ENCODE data around the gene RIPOR3.
A peak's percentile ranks its signal among the peaks of the same experiment; 100 is the strongest.
"Not testable (repeated sequence)": the region's sequence is repeated elsewhere in the genome, so short reads cannot be mapped to it uniquely, and the experiment has no call there.

The RIPOR3 gene

DNA sequence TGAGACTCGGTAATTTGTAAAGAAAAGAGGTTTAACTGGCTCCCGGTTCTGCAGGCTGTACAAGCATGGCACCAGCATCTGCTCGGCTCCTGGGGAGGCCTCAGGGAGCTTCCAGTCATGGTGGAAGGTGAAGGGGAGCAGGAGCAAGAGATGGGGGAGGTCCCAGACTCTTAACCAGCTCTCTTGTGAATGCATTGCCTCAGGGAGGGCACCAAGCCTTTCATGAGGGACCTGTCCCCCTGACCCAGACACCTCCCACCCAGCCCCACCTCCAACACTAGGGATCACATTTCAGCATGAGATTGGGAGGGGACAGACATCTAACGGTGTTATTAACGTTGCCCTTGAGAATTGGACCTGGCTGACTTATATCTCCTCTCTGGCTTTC, 112.6 kb downstream of the RIPOR3 start:
- no peak for DNase-seq

- no peak for DNase-seq
These were observed 113.1 kb downstream of the RIPOR3 start for GRCh38 chr20:50578061-50578777.

DNA sequence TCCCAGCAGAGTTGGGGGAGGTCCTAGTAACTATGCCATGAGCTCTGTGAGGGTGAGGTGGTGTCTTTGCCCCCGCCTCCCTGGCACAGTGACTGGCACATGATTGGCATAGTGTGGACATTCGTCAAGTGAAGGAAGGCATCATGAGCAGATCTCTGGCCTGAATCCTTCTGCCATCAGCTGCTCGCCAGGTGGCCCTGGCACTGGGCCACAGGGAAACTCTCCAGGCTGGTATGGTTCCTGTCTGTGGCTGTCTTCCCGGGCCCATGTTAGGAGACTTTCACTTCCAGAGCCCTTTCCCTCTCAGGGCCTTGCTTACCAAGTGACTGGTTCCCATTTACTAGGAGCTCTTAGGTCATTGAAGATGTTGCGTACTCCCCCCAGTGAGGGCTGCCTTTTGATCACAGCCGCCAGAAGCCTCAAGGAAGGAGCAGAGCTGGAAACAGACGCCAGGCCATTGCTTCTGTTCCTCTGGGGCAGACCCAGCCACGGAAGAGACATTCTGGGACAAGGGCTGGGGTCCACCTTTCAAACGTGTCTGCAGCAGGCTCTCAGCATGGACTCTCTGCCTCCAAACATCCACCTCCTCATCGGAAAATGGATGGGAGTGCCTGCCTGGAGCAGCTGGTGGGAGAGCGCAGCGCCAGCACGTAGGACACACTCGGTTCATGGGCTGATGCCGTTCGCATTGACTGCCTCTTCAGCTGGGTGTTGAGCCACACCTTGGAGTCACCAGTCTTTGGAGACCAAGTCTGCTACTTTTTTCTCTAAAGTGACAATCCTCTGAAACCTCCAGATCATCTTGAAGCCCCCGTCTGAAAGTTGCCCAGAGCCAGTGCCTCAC, 113.9 kb downstream of the RIPOR3 start:
- peak in 7 of 58 donors; percentile 10 to 50 (median 34) for DNase-seq

DNA sequence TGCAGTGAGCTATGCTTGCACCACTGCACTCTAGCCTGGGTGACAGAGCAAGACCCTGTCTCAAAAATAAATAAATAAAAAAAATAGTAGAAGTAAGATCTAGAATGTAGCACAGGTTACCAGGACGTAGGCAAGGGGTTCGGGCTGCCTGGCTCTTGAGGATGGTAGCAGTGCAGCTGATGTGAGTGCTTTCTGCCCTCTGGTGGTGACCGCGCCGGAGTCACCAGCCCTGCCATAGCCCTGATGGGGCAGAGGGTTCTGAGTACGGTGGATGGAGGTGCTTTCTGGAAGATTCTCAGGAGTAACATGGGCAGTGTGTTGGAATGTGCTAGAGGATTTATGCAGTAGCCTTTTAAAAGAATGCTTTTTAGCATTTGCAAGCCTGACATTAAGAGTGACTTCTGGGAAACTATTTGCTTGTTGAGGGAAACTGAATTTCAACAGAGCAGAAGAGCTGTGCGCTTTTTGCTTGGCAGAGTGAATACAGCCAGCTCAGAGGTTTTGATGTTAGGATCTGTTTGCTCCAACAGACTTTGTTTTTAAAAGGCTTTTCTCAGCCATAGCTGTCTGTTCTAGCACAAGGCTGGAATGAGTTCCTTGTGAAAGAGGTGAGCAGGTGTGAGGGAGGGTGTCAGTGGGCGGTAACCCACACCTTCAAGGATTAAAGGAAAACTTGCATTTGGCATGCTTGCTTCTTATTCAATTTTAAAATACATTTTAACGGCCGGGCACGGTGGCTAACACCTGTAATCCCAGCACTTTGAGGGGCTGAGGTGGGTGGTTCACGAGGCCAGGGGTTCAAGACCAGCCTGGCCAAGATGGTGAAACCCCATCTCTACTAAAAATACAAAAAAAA, 115.2 kb downstream of the RIPOR3 start:
- peak in 37 of 58 donors; percentile 8 to 75 (median 37) for DNase-seq

GRCh38 chr20:50574586-50574985, 116.8 kb downstream of the RIPOR3 start:
- no peak for DNase-seq

DNA sequence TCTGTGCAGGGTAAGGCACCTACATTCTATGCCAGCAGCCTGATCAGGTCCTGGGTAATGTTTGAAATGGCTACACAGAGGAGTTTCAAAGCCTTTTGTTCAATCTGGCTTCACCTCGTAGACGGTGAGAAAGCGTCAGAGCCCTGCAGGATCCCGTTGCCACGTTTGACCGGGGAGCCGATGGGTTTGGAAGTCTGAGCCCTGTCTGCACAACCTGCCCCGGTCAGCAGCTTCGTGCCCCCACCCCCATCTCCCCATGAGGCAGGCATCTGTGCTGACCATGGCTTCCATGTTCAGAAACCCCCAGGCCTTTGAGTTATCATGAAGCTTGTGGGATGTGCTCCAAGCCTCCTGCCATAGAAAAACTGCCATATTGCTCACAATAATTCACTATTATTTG, 117.2 kb downstream of the RIPOR3 start:
- DNase-seq, result no peak

- DNase-seq, result peak in 47 of 58 donors; percentile 15 to 77 (median 50)
These were observed 118.2 kb downstream of the RIPOR3 start for GRCh38 chr20:50572938-50573777.

DNA sequence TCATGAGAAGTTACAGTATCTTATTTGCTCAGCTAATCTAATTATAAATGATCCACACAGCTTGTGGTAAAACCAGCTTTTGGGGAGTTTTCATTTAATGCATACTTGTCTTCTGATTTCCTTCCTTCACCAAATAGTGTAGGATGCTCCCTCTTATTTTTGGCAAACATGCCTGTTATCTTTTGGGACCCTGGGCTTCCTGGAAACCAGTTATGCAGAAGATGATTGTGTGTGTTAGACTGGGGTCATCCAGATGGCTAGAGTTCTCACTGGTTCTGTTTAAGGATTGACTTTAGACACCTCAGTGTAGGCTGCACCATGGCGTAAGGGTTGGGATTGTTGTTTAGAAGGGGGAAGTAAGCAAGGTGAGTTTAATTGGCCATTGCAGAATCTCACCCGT, 119.9 kb downstream of the RIPOR3 start:
- DNase-seq, result no peak

GRCh38 chr20:50569864-50570836, 121.2 kb downstream of the RIPOR3 start:
- DNase-seq, result no peak

GRCh38 chr20:50569487-50569863, 121.9 kb downstream of the RIPOR3 start:
- DNase-seq, result not testable (repeated sequence)

DNA sequence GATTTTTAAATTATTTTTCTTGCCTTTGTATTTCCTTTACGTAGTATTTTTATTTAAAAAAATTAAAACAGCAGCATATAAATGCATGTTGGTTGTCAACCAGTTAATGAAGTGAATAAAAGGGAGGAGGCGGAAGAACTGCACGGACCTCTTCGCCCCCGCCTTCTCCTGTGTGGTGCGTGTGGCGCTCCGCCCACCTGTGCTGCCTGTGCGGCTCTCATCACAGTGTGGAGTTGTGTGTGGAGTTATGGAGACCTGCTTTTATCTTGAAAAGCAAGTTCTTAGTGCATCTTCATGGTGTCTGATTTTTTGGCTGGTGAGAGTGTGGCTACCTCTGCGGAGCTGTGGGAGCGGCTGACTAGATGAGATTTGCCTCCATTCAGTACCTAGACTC, 122.8 kb downstream of the RIPOR3 start:
- peak in 13 of 58 donors; percentile 17 to 50 (median 29) for DNase-seq

DNA sequence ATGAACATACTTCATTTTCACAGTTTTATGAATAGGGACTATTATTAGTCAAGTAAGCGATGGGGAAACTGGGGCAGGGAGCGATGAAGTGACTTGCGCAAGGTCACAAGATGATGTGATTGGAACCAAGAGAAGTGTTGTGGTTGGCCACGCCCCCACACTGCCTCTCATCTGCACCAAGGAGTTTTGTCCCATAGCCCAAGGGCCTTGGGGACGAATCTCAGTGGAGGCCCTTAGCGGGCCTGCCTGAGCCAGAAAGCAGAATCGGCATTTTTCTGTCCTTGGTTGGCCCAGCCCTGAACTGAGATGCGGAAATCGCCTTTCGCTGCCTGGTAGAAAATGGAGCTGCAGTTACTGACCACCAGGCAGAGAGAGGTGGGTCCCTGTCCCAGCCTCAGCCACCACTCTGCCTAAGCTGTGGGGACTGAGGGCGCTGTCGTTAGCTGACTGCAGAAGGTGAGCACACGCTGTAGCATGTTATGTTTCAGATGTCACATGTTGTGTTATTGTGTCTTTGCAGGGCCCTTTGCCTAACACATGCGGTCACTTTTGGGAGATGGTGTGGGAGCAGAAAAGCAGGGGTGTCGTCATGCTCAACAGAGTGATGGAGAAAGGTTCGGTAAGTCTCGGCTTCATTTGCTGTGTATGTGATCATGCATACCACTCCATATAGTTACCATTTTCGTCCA, 123.3 kb downstream of the RIPOR3 start:
- DNase-seq, result no peak

GRCh38 chr20:50565871-50566270, 125.5 kb downstream of the RIPOR3 start:
- DNase-seq, result no peak

- no peak for DNase-seq
These were observed 126.0 kb downstream of the RIPOR3 start for GRCh38 chr20:50565383-50565782.

DNA sequence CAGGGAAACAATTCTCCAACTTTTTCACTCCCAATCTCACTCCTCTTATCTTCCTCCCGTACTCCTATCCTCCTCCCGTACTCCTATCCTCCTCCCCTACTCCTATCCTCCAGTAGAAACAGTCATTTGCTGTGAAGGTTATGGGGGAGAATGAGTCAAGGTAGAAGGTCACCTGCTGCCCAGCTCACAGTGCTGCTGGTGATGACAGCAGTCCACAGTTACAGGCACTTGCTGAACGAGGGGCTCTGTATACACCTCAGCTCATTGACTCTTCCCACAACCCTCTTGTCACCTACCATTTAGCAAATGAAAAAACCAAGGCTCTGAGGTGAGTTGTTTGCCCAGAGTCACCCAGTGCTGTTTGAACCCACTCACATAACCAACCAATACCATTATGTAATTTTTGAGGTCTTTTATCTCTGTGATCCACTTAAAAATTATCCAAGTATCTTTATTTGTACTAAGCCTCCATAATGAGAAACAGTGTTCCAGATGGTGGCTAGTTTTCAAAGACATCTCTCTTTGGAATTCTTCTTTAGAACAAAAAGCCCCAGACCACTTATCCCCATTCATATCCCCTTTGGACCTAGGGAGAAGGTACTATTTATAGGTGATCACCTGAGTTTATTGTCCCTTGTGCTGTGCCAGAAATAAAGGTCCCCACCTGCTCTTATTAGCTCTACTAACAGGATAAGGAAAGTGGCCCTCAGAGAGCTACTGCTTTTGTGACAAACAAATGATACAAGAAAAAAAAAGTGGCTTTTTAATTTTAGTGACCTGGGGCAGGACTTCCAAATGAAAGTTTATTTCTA, 128.0 kb downstream of the RIPOR3 start:
- DNase-seq, result no peak

DNA sequence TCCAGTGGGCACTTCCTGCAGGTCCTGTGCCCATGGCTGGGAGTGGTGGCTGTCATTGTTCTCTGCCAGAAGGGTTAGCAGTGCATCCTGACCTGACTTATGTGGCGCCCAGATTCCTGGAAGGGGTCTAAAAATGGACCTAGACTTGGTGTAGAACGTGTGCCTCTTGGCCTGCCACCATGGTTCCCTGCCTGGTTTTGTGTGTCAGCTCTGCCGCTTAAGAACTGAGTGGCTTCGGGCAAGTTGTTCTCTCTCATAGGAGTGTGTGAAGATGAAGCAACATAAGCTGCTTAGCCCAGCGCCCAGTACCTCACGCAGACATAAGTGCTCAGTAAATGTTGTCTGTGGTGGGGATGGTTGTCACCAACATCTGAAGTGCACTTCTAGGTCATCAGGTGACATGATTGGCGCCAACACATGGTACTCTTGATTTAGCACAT, 129.1 kb downstream of the RIPOR3 start:
- no peak for DNase-seq

DNA sequence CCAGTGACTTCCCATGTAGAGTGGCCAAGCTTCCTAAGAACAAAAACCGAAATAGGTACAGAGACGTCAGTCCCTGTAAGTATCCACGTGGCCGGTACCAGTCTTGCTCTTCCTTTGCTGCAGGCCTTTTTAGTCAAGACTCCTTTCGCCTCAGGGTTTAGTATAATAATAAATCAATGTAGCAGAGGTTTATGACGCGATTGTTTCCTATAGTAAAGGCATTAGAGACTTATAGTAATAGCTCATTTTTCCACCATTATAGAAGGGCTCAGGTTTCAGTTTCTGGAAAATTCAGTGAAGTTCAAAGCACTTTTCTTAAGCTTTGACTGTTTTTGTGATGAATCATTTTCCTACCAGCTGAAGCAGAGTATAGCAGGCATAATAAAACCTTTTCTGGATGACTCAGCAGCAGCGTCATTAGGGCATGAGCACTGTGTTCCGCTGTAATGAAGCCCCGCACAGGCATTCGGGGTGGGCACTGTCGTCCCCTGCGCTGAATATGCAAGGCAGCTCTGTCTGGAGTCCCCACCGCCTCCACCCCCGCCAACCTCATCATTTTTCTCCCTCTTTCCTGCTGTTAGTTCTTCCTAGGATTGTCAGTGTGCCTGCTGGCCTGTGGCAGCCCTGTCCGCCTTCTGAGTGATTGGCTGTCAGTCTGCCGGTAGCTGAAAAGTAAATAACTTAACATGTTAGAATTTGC, 129.8 kb downstream of the RIPOR3 start:
- peak in 32 of 58 donors; percentile 17 to 76 (median 50) for DNase-seq

All from anterior cingulate cortex (tissue), 58 donors.